Measurements from ENCODE around the gene GUCY2D.

The GUCY2D gene

DNA sequence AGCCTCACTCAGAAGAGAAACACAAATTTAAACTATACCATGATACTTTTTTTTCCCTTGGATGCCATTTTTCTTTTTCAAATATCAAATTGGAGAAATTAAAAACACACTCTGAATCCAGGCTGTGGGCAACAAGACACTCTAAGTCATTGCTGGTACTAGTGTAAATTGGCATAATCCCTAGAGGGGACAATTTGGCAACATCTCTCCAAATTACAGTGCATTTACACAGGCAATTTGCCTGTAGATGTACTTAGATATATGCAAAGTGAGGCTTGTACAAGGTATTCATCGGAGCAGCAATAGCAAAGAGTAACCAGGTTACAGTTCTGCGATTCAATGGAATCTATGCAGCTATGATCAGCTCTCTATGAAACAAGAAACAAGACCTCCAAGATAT lies 6.7 kb upstream of the GUCY2D start:
- H3K4me1 Mint-ChIP-seq: peaks cover 7% of the 10 kb centered on the region
- H3K9me3 Mint-ChIP-seq: peaks cover 3% of the 10 kb centered on the region
- H3K27ac Mint-ChIP-seq: no peak overlapping the region
- TF ChIP-seq, protein P1, sequence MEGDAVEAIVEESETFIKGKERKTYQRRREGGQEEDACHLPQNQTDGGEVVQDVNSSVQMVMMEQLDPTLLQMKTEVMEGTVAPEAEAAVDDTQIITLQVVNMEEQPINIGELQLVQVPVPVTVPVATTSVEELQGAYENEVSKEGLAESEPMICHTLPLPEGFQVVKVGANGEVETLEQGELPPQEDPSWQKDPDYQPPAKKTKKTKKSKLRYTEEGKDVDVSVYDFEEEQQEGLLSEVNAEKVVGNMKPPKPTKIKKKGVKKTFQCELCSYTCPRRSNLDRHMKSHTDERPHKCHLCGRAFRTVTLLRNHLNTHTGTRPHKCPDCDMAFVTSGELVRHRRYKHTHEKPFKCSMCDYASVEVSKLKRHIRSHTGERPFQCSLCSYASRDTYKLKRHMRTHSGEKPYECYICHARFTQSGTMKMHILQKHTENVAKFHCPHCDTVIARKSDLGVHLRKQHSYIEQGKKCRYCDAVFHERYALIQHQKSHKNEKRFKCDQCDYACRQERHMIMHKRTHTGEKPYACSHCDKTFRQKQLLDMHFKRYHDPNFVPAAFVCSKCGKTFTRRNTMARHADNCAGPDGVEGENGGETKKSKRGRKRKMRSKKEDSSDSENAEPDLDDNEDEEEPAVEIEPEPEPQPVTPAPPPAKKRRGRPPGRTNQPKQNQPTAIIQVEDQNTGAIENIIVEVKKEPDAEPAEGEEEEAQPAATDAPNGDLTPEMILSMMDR (IDR thresholded peaks at IDR 0.05; ENCODE audit: unreplicated experiment in 3 of 3): no peak
- H3K27me3 Mint-ChIP-seq (ENCODE audit: low read depth): peaks cover 26% of the 10 kb centered on the region
- no peaks in the 10 kb centered on the region for H3K36me3 Mint-ChIP-seq (ENCODE audit: low read depth)
- H3K4me3 Mint-ChIP-seq: no peak overlapping the region

GRCh38 chr17:7997186-7997585 lies 5.2 kb upstream of the GUCY2D start:
- peaks cover 7% of the 10 kb centered on the region for H3K9me3 Mint-ChIP-seq

DNA sequence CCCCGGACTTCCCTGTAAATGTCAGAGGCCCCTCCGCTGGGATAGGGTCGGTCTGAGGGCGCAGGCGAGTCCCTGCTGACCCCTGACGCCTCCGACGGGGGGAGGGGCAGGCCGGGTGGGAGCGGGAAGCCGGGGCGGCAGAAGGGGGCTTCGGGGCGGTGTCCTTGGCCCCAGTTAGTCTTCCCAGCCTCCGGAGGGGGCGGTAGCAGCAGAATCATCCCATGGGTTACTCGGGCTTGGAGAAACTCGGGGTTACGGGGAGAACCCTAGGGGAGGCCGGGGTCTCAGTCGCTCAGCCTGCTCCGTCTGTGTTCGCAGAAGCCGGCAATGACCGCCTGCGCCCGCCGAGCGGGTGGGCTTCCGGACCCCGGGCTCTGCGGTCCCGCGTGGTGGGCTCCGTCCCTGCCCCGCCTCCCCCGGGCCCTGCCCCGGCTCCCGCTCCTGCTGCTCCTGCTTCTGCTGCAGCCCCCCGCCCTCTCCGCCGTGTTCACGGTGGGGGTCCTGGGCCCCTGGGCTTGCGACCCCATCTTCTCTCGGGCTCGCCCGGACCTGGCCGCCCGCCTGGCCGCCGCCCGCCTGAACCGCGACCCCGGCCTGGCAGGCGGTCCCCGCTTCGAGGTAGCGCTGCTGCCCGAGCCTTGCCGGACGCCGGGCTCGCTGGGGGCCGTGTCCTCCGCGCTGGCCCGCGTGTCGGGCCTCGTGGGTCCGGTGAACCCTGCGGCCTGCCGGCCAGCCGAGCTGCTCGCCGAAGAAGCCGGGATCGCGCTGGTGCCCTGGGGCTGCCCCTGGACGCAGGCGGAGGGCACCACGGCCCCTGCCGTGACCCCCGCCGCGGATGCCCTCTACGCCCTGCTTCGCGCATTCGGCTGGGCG lies 542 bp downstream of the GUCY2D start:
- Mint-ChIP-seq H3K4me1 (peaks cover 7% of the 10 kb centered on the region), H3K36me3 (ENCODE audit: low read depth) (no peaks in the 10 kb centered on the region), H3K4me3 (no peak overlapping the region), H3K9me3 (peaks cover 7% of the 10 kb centered on the region), H3K27me3 (ENCODE audit: low read depth) (peaks cover 62% of the 10 kb centered on the region), H3K27ac (no peak overlapping the region)
- TF ChIP-seq, protein P1 (IDR thresholded peaks at IDR 0.05; ENCODE audit: unreplicated experiment in 3 of 3): no peak

More at GRCh38 chr17:7997186-7997585, 5.2 kb upstream of the GUCY2D start:
- Mint-ChIP-seq H3K36me3 (ENCODE audit: low read depth) (no peaks in the 10 kb centered on the region), H3K4me3 (no peak overlapping the region), H3K27ac (no peak overlapping the region), H3K4me1 (peaks cover 12% of the 10 kb centered on the region), H3K27me3 (ENCODE audit: low read depth) (peaks cover 38% of the 10 kb centered on the region)
- TF ChIP-seq, protein P1 (IDR thresholded peaks at IDR 0.05; ENCODE audit: unreplicated experiment in 3 of 3): peak in 1 of 3 experiments; percentile 22

DNA sequence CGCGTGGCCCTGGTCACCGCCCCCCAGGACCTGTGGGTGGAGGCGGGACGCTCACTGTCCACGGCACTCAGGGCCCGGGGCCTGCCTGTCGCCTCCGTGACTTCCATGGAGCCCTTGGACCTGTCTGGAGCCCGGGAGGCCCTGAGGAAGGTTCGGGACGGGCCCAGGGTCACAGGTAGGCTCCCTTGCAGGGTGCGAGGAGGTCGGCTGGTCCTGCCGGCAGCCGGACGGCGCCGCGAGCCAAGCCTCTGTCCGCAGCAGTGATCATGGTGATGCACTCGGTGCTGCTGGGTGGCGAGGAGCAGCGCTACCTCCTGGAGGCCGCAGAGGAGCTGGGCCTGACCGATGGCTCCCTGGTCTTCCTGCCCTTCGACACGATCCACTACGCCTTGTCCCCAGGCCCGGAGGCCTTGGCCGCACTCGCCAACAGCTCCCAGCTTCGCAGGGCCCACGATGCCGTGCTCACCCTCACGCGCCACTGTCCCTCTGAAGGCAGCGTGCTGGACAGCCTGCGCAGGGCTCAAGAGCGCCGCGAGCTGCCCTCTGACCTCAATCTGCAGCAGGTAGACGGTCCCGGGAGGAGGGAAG lies 1.3 kb downstream of the GUCY2D start:
- Mint-ChIP-seq H3K9me3 (peaks cover 7% of the 10 kb centered on the region), H3K36me3 (ENCODE audit: low read depth) (no peaks in the 10 kb centered on the region), H3K4me3 (no peak overlapping the region), H3K27me3 (ENCODE audit: low read depth) (peaks cover 60% of the 10 kb centered on the region), H3K4me1 (peaks cover 7% of the 10 kb centered on the region), H3K27ac (no peak overlapping the region)
- TF ChIP-seq, protein P1 (IDR thresholded peaks at IDR 0.05; ENCODE audit: unreplicated experiment in 3 of 3): no peak

- no peak overlapping the region for H3K4me3 Mint-ChIP-seq
- H3K4me1 Mint-ChIP-seq: peaks cover 7% of the 10 kb centered on the region
- peaks cover 56% of the 10 kb centered on the region for H3K27me3 Mint-ChIP-seq (ENCODE audit: low read depth)
Measured at GRCh38 chr17:8004899-8005298, 2.5 kb downstream of the GUCY2D start.

More at GRCh38 chr17:8004899-8005298, 2.5 kb downstream of the GUCY2D start:
- Mint-ChIP-seq H3K9me3 (peaks cover 7% of the 10 kb centered on the region), H3K36me3 (ENCODE audit: low read depth) (no peaks in the 10 kb centered on the region), H3K27ac (no peak overlapping the region)
- TF ChIP-seq, protein P1 (IDR thresholded peaks at IDR 0.05; ENCODE audit: unreplicated experiment in 3 of 3): no peak

Measured in nephron (organoid).